GM10266 (cell line): ENCODE measurements around the gene KMT2C.
"Not testable (repeated sequence)": the region's sequence is repeated elsewhere in the genome, so short reads cannot be mapped to it uniquely, and the experiment has no call there.

Experiments used
- DNase-seq: peaks from one replicate; pipeline ENCODE4 v3.0.0; 2012; ENCODE audit errors: extremely low spot score
- CTCF ChIP-seq: IDR thresholded peaks from 2 replicates; pipeline ENCODE4 v1.5.1; 2012; ENCODE audit warnings: mild to moderate bottlenecking, low read depth; ENCODE audit not compliant: control insufficient read depth, insufficient read depth; ENCODE audit errors: missing control alignments

Gene KMT2C

GRCh38 chr7:152392254-152392653, 43.5 kb downstream of the KMT2C start:
- no peak for TF ChIP-seq CTCF
- DNase-seq, result no peak

- not testable (repeated sequence) for DNase-seq
These were observed 49.6 kb downstream of the KMT2C start for GRCh38 chr7:152386136-152386764.

GRCh38 chr7:152384235-152385200, 51.3 kb downstream of the KMT2C start:
- DNase-seq, result not testable (repeated sequence)

GRCh38 chr7:152383341-152384234, 52.2 kb downstream of the KMT2C start:
- TF ChIP-seq CTCF, result no peak
- no peak for DNase-seq

- no peak for TF ChIP-seq CTCF
- DNase-seq, result no peak
These were observed 53.6 kb downstream of the KMT2C start for GRCh38 chr7:152382244-152382643.

GRCh38 chr7:152380931-152381578, 54.7 kb downstream of the KMT2C start:
- not testable (repeated sequence) for DNase-seq

GRCh38 chr7:152378497-152378896, 57.3 kb downstream of the KMT2C start:
- not testable (repeated sequence) for DNase-seq

GRCh38 chr7:152376716-152377484, 58.9 kb downstream of the KMT2C start:
- not testable (repeated sequence) for DNase-seq

GRCh38 chr7:152370297-152370696, 65.5 kb downstream of the KMT2C start:
- DNase-seq, result no peak
- no peak for TF ChIP-seq CTCF
